Endothelial cell of umbilical vein (primary cell): ENCODE measurements around the gene RNF111. TPM values are rescaled to one million over a fixed set of nuclear protein-coding genes. Genes with fewer than 3 reads are reported as not detected.

ENCODE experiments used
- BruUV-seq: library from RNA; stranded (reverse); fragments of 400-500 nt; replicated peaks from 2 replicates; lab custom pipeline; 2021; lab: Mats Ljungman, UMichigan
- CTCF ChIA-PET: fragments of 300-600, 350-600 bp; sonication (Branson Sonifier 250); formaldehyde crosslinking; loops from one replicate; lab custom pipeline; 2021; ENCODE audit warnings: antibody characterized with exemption, inconsistent platforms; lab: Charles Lee
- POLR2A ChIA-PET: fragments of 300-600, 350-600 bp; sonication (Branson Sonifier 250); formaldehyde crosslinking; loops from one replicate; lab custom pipeline; 2021; ENCODE audit warnings: antibody characterized with exemption, inconsistent platforms; lab: Charles Lee
- DNase-seq: peaks from one replicate; pipeline ENCODE4 v3.0.0-alpha.2; 2011; ENCODE audit warnings: low read depth, low spot score
- FAIRE-seq: peaks from 2 replicates; lab custom pipeline; 2011; peaks lifted over from hg19 to GRCh38; lab: Jason Lieb, UNC
- H2AFZ ChIP-seq: 2 replicates; pipeline ENCODE4 v1.6.0; 2012; ENCODE audit warnings: low read depth, low read length, control low read depth, inconsistent platforms
- H3K27ac ChIP-seq: 2 replicates; pipeline ENCODE4 v1.5.1; 2011; ENCODE audit warnings: low read depth, mild to moderate bottlenecking, control low read depth, low read length, moderate library complexity; ENCODE audit not compliant: insufficient read depth
- H3K27me3 ChIP-seq, 2 experiments: 2 replicates each; pipeline versions ENCODE4 v1.6.0 to v1.6.1; 2011; ENCODE audit warnings: low read length in 2 of 2, mixed read lengths in 1 of 2; ENCODE audit not compliant: control insufficient read depth in 2 of 2, insufficient read depth in 2 of 2
- H3K36me3 ChIP-seq, 2 experiments: 2 replicates in 1 of 2; 3 replicates in 1 of 2; pipeline ENCODE4 v1.5.1; 2011; ENCODE audit warnings: low read length in 2 of 2, mild to moderate bottlenecking in 1 of 2, moderate library complexity in 1 of 2; ENCODE audit not compliant: control insufficient read depth in 2 of 2, insufficient read depth in 2 of 2; ENCODE audit errors: extremely low read depth in 1 of 2
- H3K4me1 ChIP-seq: 3 replicates; pipeline ENCODE4 v1.5.1; 2011; ENCODE audit warnings: mild to moderate bottlenecking, low read length; ENCODE audit not compliant: control insufficient read depth, insufficient read depth; ENCODE audit errors: extremely low read depth
- H3K4me2 ChIP-seq: 2 replicates; pipeline ENCODE4 v1.6.1; 2011; ENCODE audit warnings: low read length, control low read depth, mixed read lengths; ENCODE audit not compliant: insufficient read depth
- H3K4me3 ChIP-seq, 3 experiments: fragments of 200-600 bp in 1 of 3; sonication (generic), shearing (Covaris generic) in 1 of 3; replicated peaks in 1 of 3; 2 replicates each; pipeline ENCODE4 v1.5.1; 2011 to 2016; ENCODE audit warnings: control low read depth in 3 of 3, low read length in 3 of 3, mild to moderate bottlenecking in 2 of 3, inconsistent platforms in 1 of 3, low read depth in 1 of 3, moderate library complexity in 1 of 3; ENCODE audit not compliant: insufficient read depth in 1 of 3
- H3K79me2 ChIP-seq: 2 replicates; pipeline ENCODE4 v1.6.0; 2012; ENCODE audit warnings: low read length, inconsistent platforms; ENCODE audit not compliant: control insufficient read depth, insufficient read depth
- H3K9ac ChIP-seq: replicated peaks from 2 replicates; pipeline ENCODE3; 2011; ENCODE audit warnings: low read length, control low read depth; ENCODE audit not compliant: insufficient read depth; ENCODE audit errors: extremely low read depth
- H3K9me1 ChIP-seq: replicated peaks from 3 replicates; pipeline ENCODE4 v1.6.0; 2011; ENCODE audit warnings: mild to moderate bottlenecking, low read length; ENCODE audit not compliant: control insufficient read depth, insufficient read depth; ENCODE audit errors: extremely low read depth
- H3K9me3 ChIP-seq: replicated peaks from 2 replicates; pipeline ENCODE4 v1.5.1; 2012; ENCODE audit warnings: low read length, inconsistent platforms; ENCODE audit not compliant: control insufficient read depth, insufficient read depth
- H4K20me1 ChIP-seq: replicated peaks from 2 replicates; pipeline ENCODE3; 2011; ENCODE audit warnings: mild to moderate bottlenecking, low read length; ENCODE audit not compliant: control insufficient read depth, insufficient read depth; ENCODE audit errors: extremely low read depth
- FOS ChIP-seq: IDR thresholded peaks from 2 replicates; pipeline ENCODE4 v1.6.1; 2011; ENCODE audit warnings: mild to moderate bottlenecking, low read length, moderate library complexity, borderline replicate concordance; ENCODE audit not compliant: insufficient read depth
- MYC ChIP-seq: IDR thresholded peaks from one replicate; pipeline ENCODE4 v1.6.1; 2011; ENCODE audit warnings: mild to moderate bottlenecking, low read depth, low read length
- POLR2AphosphoS5 ChIP-seq: IDR thresholded peaks from 2 replicates; pipeline ENCODE4 v1.6.1; 2012; ENCODE audit warnings: low read depth, mild to moderate bottlenecking, control low read depth, low read length, moderate library complexity; ENCODE audit not compliant: insufficient read depth
- dilution Hi-C: fragments of 300-500 bp; cut with MboI; formaldehyde crosslinking; loops from one replicate; pipeline ENCODE4 v1.15.0; 2019; ENCODE audit warnings: low sequenced_read_pairs; ENCODE audit not compliant: extremely low pct_ligation_motif_present
- intact Hi-C: fragments of 100-400 bp; cut with micrococcal nuclease; formaldehyde crosslinking; loops from one replicate; pipeline ENCODE4 v1.10.0; 2022
- polyA plus RNA-seq, 4 experiments: library from polyadenylated mRNA; depleted of rRNA in 3 of 4; stranded (reverse) in 3 of 4; unstranded in 1 of 4; fragments of >200 nt; gene quantifications; 2 replicates each; pipeline versions ENCODE4 v1.2.1 to v1.2.3, GENCODE V29; 2011 to 2012; ENCODE audit warnings: missing spikeins in 1 of 4
- total RNA-seq: library from RNA; stranded (reverse); gene quantifications from 2 replicates; pipeline ENCODE4 v1.2.3, GENCODE V29; 2021
- TF ChIP-seq, protein P1 (sequence below): IDR thresholded peaks from 2 replicates; pipeline ENCODE4 v1.6.1; 2011; ENCODE audit not compliant: insufficient read depth, insufficient read length

RNF111 gene
- total and polyA plus RNA-seq, 2 donors (not counting 3 experiments of a cell fraction or from before 2014, with no cell fraction given) = 22.3 to 42.6 TPM

DNA sequence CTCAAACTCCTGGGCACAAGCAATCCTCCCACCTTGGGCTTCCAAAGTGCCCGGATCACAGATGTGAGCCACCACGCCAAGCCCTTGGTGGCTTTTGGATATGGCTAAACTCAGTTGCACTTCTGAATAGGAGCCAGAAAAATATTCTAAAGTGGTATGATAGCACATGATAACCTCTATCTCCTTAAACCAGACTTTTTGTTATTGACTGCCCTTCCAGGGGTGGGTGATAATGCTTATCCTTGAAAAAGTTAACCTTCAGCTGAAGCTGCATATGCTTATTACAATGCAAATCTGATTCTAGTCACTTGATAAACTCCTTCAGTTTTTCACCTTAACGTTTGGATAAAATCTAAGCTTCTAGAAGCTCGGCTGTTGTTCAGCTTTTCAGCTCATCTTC lies 123.8 kb downstream of the RNF111 start:
- Histone ChIP-seq H3K9me3 (no peaks in the 10 kb centered on the region), H3K79me2 (peaks cover 47% of the 10 kb centered on the region), H3K27me3 (no peaks in the 10 kb centered on the region), H3K9me1 (no peaks in the 10 kb centered on the region), H2AFZ (no peak overlapping the region), H4K20me1 (no peaks in the 10 kb centered on the region), H3K4me1 (peaks cover 4% of the 10 kb centered on the region), H3K9ac (no peak overlapping the region), H3K4me2 (no peak overlapping the region), H3K36me3 (peaks cover 4 to 34% of the 10 kb centered on the region in 2 experiments), H3K27ac (no peak overlapping the region), H3K4me3 (no peak overlapping the region)
- DNase-seq = no peak
- no TSS peak for BruUV-seq
- TF ChIP-seq, protein P1, sequence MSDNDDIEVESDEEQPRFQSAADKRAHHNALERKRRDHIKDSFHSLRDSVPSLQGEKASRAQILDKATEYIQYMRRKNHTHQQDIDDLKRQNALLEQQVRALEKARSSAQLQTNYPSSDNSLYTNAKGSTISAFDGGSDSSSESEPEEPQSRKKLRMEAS = no peak
- POLR2A ChIA-PET = interaction anchor here (0.7 kb wide), 1 partner anchor 405 kb away, joined by 3 read pairs; no protein-coding TSS in a partner anchor
- dilution Hi-C loops = no loop called here
- CTCF ChIA-PET = interaction anchor here (0.6 to 1.4 kb wide), 4 partner anchors 11 to 405 kb away, joined by 3 to 4 read pairs (median 4); no protein-coding TSS in a partner anchor
- intact Hi-C loops = no loop called here
- FAIRE-seq = no peak

DNA sequence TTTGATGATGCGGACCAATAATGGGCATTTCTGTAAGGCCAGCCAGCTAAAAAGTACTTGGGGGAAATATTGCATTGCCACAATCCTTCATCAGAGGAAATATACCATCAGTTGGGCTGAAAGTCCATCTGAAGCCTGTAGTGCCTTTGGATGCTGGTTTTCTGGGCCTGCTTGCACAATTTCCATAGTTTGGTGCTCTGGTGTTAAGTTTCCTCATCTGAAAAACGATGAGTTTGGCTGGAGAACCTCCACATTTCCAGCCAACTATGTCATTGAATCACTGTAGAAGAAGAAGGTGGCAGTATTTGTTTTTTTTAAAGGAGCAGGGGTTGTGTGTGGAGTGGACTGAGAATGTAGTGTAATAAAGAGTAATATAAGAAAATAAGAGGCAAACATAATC lies 127.6 kb downstream of the RNF111 start:
- no peak overlapping the region for H2AFZ ChIP-seq
- no peak overlapping the region for H3K27ac ChIP-seq
- intact Hi-C loops (no loop called here), dilution Hi-C loops (no loop called here)
- ChIA-PET CTCF (no interaction called here), POLR2A (no interaction called here)
- H3K9me3 ChIP-seq = no peaks in the 10 kb centered on the region
- DNase-seq = no peak
- peaks cover 16% of the 10 kb centered on the region for H3K79me2 ChIP-seq
- BruUV-seq = no TSS peak
- no peak overlapping the region for H3K4me2 ChIP-seq
- H3K27me3 ChIP-seq = no peaks in the 10 kb centered on the region
- no peaks in the 10 kb centered on the region for H4K20me1 ChIP-seq
- FAIRE-seq = no peak
- H3K36me3 ChIP-seq = peaks cover 8 to 27% of the 10 kb centered on the region in 2 experiments
- H3K9ac ChIP-seq = no peak overlapping the region
- TF ChIP-seq POLR2AphosphoS5 (no peak), MYC (no peak), FOS (no peak)
- TF ChIP-seq, protein P1 = no peak
- no peaks in the 10 kb centered on the region for H3K9me1 ChIP-seq
- no peaks in the 10 kb centered on the region for H3K4me1 ChIP-seq
- no peak overlapping the region for H3K4me3 ChIP-seq
